HFFc6 (cell line): ENCODE results near the gene KMT2D. TPM values are rescaled to one million over a fixed set of nuclear protein-coding genes. Genes with fewer than 3 reads are reported as not detected.

Source experiments
- DNase-seq: peaks from one replicate; pipeline ENCODE4 v3.0.0-alpha.2; 2018
- H3K27ac Mint-ChIP-seq: 2 replicates; pipeline ENCODE4 v1.8.0; 2020; ENCODE audit warnings: mild to moderate bottlenecking, mixed read lengths
- H3K27me3 Mint-ChIP-seq: 2 replicates; pipeline ENCODE4 v1.8.0; 2021; ENCODE audit warnings: mild to moderate bottlenecking, moderate library complexity, mixed read lengths; ENCODE audit not compliant: insufficient read depth
- H3K36me3 Mint-ChIP-seq: 2 replicates; pipeline ENCODE4 v1.8.0; 2021; ENCODE audit warnings: low read depth, mixed read lengths
- H3K4me1 Mint-ChIP-seq: 2 replicates; pipeline ENCODE4 v1.8.0; 2020; ENCODE audit warnings: low read depth, mixed read lengths
- H3K4me3 Mint-ChIP-seq: 2 replicates; pipeline ENCODE4 v1.8.0; 2020; ENCODE audit warnings: mild to moderate bottlenecking, moderate library complexity, mixed read lengths
- H3K9me3 Mint-ChIP-seq: 2 replicates; pipeline ENCODE4 v1.8.0; 2020; ENCODE audit warnings: mild to moderate bottlenecking, mixed read lengths
- total RNA-seq, 6 experiments: library from RNA; stranded (reverse); fragmentation: NEBNext Ultra II Directional; extraction: Animal tissue kit (Norgen Biotek cat#: 25700); gene quantifications; 2 replicates in 1 of 6; 3 replicates in 5 of 6; pipeline ENCODE4 v1.2.3, GENCODE V29; 2021
- TF ChIP-seq, protein P1 (sequence below): fragments of 200-600 bp; sonication (generic); IDR thresholded peaks from 2 replicates; pipeline ENCODE4 v1.5.0; 2021; ENCODE audit warnings: antibody characterized with exemption, mild to moderate bottlenecking

KMT2D gene
- total RNA-seq, 6 experiments from 2014 or later = 43.9 to 66.6 (median 48.4) TPM

DNA sequence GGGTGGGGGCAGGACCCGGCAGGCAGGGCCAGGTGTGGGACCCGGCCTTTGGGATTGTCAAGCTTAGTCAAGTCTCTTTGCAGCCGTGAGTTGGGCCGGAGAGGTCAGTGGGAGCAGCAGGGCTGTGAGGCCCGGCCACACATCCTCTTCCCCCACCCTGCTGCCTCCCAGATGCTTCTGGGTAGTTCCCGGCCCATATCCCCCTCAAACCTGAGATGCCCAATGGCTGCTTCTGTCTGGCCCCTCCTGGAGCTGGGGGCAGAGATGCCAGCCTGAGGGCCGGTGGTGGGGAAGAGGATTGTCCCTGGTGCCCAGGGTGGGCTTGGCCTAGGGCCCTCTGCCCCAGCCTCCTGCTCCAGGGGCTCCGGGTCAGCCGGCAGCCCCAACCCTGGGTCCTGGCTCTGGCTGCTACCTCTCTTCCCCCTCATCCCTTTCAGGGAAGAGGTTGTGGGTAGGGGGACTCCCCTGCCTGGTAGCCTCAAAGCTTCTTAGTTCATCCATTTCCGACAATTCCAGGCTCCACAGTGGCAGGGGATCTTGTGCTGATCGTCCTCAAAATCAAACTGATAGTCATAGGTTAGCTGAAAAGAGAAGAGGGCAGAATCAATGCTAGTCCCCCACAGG lies 39.2 kb downstream of the KMT2D start:
- H3K4me1 Mint-ChIP-seq = peaks cover 31% of the 10 kb centered on the region
- peak overlapping the region; percentile 16; the same call in 1 of the 2 replicates for H3K27ac Mint-ChIP-seq
- TF ChIP-seq, protein P1, sequence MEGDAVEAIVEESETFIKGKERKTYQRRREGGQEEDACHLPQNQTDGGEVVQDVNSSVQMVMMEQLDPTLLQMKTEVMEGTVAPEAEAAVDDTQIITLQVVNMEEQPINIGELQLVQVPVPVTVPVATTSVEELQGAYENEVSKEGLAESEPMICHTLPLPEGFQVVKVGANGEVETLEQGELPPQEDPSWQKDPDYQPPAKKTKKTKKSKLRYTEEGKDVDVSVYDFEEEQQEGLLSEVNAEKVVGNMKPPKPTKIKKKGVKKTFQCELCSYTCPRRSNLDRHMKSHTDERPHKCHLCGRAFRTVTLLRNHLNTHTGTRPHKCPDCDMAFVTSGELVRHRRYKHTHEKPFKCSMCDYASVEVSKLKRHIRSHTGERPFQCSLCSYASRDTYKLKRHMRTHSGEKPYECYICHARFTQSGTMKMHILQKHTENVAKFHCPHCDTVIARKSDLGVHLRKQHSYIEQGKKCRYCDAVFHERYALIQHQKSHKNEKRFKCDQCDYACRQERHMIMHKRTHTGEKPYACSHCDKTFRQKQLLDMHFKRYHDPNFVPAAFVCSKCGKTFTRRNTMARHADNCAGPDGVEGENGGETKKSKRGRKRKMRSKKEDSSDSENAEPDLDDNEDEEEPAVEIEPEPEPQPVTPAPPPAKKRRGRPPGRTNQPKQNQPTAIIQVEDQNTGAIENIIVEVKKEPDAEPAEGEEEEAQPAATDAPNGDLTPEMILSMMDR = no peak
- no peak for DNase-seq
- H3K36me3 Mint-ChIP-seq = peaks cover 14% of the 10 kb centered on the region
- no peak overlapping the region for H3K4me3 Mint-ChIP-seq
- H3K9me3 Mint-ChIP-seq = no peaks in the 10 kb centered on the region
- H3K27me3 Mint-ChIP-seq = peaks cover 10% of the 10 kb centered on the region

- Mint-ChIP-seq H3K27ac (peak overlapping the region; percentile 6; the same call in 1 of the 2 replicates), H3K9me3 (no peaks in the 10 kb centered on the region), H3K4me3 (no peak overlapping the region), H3K27me3 (peaks cover 11% of the 10 kb centered on the region), H3K4me1 (peaks cover 39% of the 10 kb centered on the region), H3K36me3 (peaks cover 21% of the 10 kb centered on the region)
- TF ChIP-seq, protein P1 = no peak
- no peak for DNase-seq
Observed at GRCh38 chr12:49020441-49020840, 40.2 kb downstream of the KMT2D start.

- peaks cover 11% of the 10 kb centered on the region for H3K27me3 Mint-ChIP-seq
- no peaks in the 10 kb centered on the region for H3K9me3 Mint-ChIP-seq
- peaks cover 47% of the 10 kb centered on the region for H3K4me1 Mint-ChIP-seq
- DNase-seq = peak; percentile 21
- H3K36me3 Mint-ChIP-seq = peaks cover 21% of the 10 kb centered on the region
- peak overlapping the region; percentile 99 for H3K27ac Mint-ChIP-seq
- peak overlapping the region; percentile 95 for H3K4me3 Mint-ChIP-seq
- TF ChIP-seq, protein P1 = peak; percentile 58
Observed at GRCh38 chr12:49019443-49020324, 40.9 kb downstream of the KMT2D start.

GRCh38 chr12:49019120-49019430 lies 41.5 kb downstream of the KMT2D start:
- H3K9me3 Mint-ChIP-seq = no peaks in the 10 kb centered on the region
- peak overlapping the region; percentile 99 for H3K27ac Mint-ChIP-seq
- peaks cover 52% of the 10 kb centered on the region for H3K4me1 Mint-ChIP-seq
- no peak for DNase-seq
- TF ChIP-seq, protein P1 = no peak
- peak overlapping the region; percentile 95 for H3K4me3 Mint-ChIP-seq
- peaks cover 21% of the 10 kb centered on the region for H3K36me3 Mint-ChIP-seq
- H3K27me3 Mint-ChIP-seq = peaks cover 11% of the 10 kb centered on the region

GRCh38 chr12:49018261-49019119 lies 42.1 kb downstream of the KMT2D start, which contains the start of gene PRKAG1:
Gene PRKAG1, minus strand, starts transcription at chr12:49018776. Its CDS starts 36 bp downstream, at chr12:49018740.
- H3K4me1 Mint-ChIP-seq = peaks cover 52% of the 10 kb centered on the region
- H3K36me3 Mint-ChIP-seq = peaks cover 21% of the 10 kb centered on the region
- H3K27me3 Mint-ChIP-seq = peaks cover 11% of the 10 kb centered on the region
- DNase-seq = peak; percentile 92
- TF ChIP-seq, protein P1 = peak; percentile 74
- H3K4me3 Mint-ChIP-seq = peak within 1 kb of the TSS; percentile 95
- H3K27ac Mint-ChIP-seq = peak within 1 kb of the TSS; percentile 99
- H3K9me3 Mint-ChIP-seq = no peaks in the 10 kb centered on the region
